CD14-positive monocyte (primary cell): Measurements from ENCODE around the gene ERBB4. TPM values are rescaled to one million over a fixed set of nuclear protein-coding genes. Genes with fewer than 3 reads are reported as not detected.

Experiments used
- DNase-seq, 3 donors: peaks; one replicate each; pipeline ENCODE4 v3.0.0-alpha.2; 2011 to 2022
- H2AFZ ChIP-seq: 2 replicates; pipeline ENCODE4 v1.6.0; 2012; ENCODE audit warnings: mild to moderate bottlenecking, low read depth, low read length, inconsistent platforms; ENCODE audit not compliant: insufficient read depth, poor library complexity, severe bottlenecking
- H3K27ac ChIP-seq, 2 donors: 1 replicate in 1 of 2; 2 replicates in 1 of 2; pipeline ENCODE4 v1.5.1; 2012 to 2013; ENCODE audit warnings: low read length in 2 of 2, control low read depth in 1 of 2, inconsistent platforms in 1 of 2, low read depth in 1 of 2, mild to moderate bottlenecking in 1 of 2
- H3K27me3 ChIP-seq, 2 donors: one replicate each; pipeline versions ENCODE4 v1.6.0 to v1.6.1; 2011 to 2013; ENCODE audit warnings: low read length in 2 of 2; ENCODE audit not compliant: control insufficient read depth in 2 of 2, insufficient read depth in 2 of 2
- H3K36me3 ChIP-seq, 2 donors: replicated peaks in 1 of 2; 1 replicate in 1 of 2; 2 replicates in 1 of 2; pipeline versions ENCODE4 v1.5.1 to v1.6.1; 2012 to 2013; ENCODE audit warnings: low read length in 2 of 2, control low read depth in 1 of 2, inconsistent platforms in 1 of 2, mild to moderate bottlenecking in 1 of 2; ENCODE audit not compliant: insufficient read depth in 2 of 2, control insufficient read depth in 1 of 2
- H3K4me1 ChIP-seq, 2 donors: 1 replicate in 1 of 2; 2 replicates in 1 of 2; pipeline versions ENCODE4 v1.5.1 to v1.6.1; 2012 to 2013; ENCODE audit warnings: low read length in 2 of 2, control low read depth in 1 of 2, inconsistent platforms in 1 of 2, mild to moderate bottlenecking in 1 of 2, moderate library complexity in 1 of 2; ENCODE audit not compliant: insufficient read depth in 2 of 2, control insufficient read depth in 1 of 2
- H3K4me2 ChIP-seq: replicated peaks from 2 replicates; pipeline ENCODE3; 2012; ENCODE audit warnings: low read length, moderate library complexity, mild to moderate bottlenecking; ENCODE audit not compliant: poor library complexity, severe bottlenecking; ENCODE audit errors: extremely low read depth
- H3K4me3 ChIP-seq, 3 experiments: fragments of 200-600 bp in 1 of 3; sonication (generic) in 1 of 3; replicated peaks in 1 of 3; 1 replicate in 2 of 3; 2 replicates in 1 of 3; pipeline ENCODE4 v1.5.1; 2011 to 2013; ENCODE audit warnings: low read length in 3 of 3, mild to moderate bottlenecking in 3 of 3, control low read depth in 2 of 3, low read depth in 2 of 3, inconsistent platforms in 1 of 3, moderate library complexity in 1 of 3
- H3K79me2 ChIP-seq: 2 replicates; pipeline ENCODE4 v1.6.0; 2012; ENCODE audit warnings: mild to moderate bottlenecking, control low read depth, inconsistent platforms, low read length, moderate library complexity; ENCODE audit not compliant: insufficient read depth
- H3K9ac ChIP-seq: 2 replicates; pipeline ENCODE4 v1.6.0; 2017; ENCODE audit warnings: low read length, mild to moderate bottlenecking; ENCODE audit not compliant: insufficient read depth, poor library complexity, severe bottlenecking
- H3K9me3 ChIP-seq, 2 donors: replicated peaks in 1 of 2; 1 replicate in 1 of 2; 2 replicates in 1 of 2; pipeline versions ENCODE4 v1.5.1 to v1.6.1; 2012 to 2013; ENCODE audit warnings: low read length in 2 of 2, control low read depth in 1 of 2; ENCODE audit not compliant: control insufficient read depth in 1 of 2, insufficient read depth in 1 of 2
- H4K20me1 ChIP-seq: 2 replicates; pipeline ENCODE4 v1.6.0; 2012; ENCODE audit warnings: mild to moderate bottlenecking, low read length, control low read depth, moderate library complexity; ENCODE audit not compliant: insufficient read depth
- H3K27ac Mint-ChIP-seq, 7 donors: one replicate each; pipeline ENCODE4 v1.8.0; 2020; ENCODE audit warnings: mild to moderate bottlenecking in 7 of 7, mixed read lengths in 7 of 7, moderate library complexity in 6 of 7, inconsistent platforms in 2 of 7
- H3K27me3 Mint-ChIP-seq, 3 donors: one replicate each; pipeline ENCODE4 v1.8.0; 2021 to 2022; ENCODE audit warnings: low read depth in 3 of 3, mild to moderate bottlenecking in 3 of 3, mixed read lengths in 3 of 3, moderate library complexity in 3 of 3, inconsistent platforms in 1 of 3
- H3K36me3 Mint-ChIP-seq, 2 donors: one replicate each; pipeline ENCODE4 v1.8.0; 2020; ENCODE audit warnings: mixed read lengths in 2 of 2, inconsistent platforms in 1 of 2, mild to moderate bottlenecking in 1 of 2
- H3K4me1 Mint-ChIP-seq: one replicate; pipeline ENCODE4 v1.8.0; 2020; ENCODE audit warnings: mild to moderate bottlenecking, mixed read lengths
- H3K4me3 Mint-ChIP-seq, 2 donors: one replicate each; pipeline ENCODE4 v1.8.0; 2020; ENCODE audit warnings: mild to moderate bottlenecking in 2 of 2, mixed read lengths in 2 of 2, moderate library complexity in 1 of 2
- H3K9me3 Mint-ChIP-seq, 7 donors: one replicate each; pipeline ENCODE4 v1.8.0; 2020 to 2022; ENCODE audit warnings: mixed read lengths in 7 of 7, mild to moderate bottlenecking in 6 of 7, moderate library complexity in 6 of 7, inconsistent platforms in 2 of 7
- CTCF ChIP-seq: fragments of 200-600 bp; IDR thresholded peaks from one replicate; pipeline ENCODE4 v1.8.0; 2022; ENCODE audit warnings: antibody characterized with exemption, mild to moderate bottlenecking
- WGBS: methylation state at CpG from one replicate; pipeline ENCODE4 v1.1.5; 2013; ENCODE audit warnings: missing lambda C conversion rate; ENCODE audit not compliant: insufficient coverage; 5-methylcytosine and 5-hydroxymethylcytosine counted together
- intact Hi-C, 2 donors: fragments of 100-400 bp; cut with micrococcal nuclease; formaldehyde crosslinking; loops; one replicate each; pipeline versions ENCODE4 v1.15.0 to v1.15.1; 2023
- polyA plus RNA-seq, 3 donors: library from polyadenylated mRNA; depleted of rRNA in 1 of 3; unstranded in 2 of 3; stranded (reverse) in 1 of 3; fragments of 300-500 nt in 2 of 3; fragments of >200 nt in 1 of 3; fragmentation: Illumina TruSeq in 2 of 3; gene quantifications; 1 replicate in 2 of 3; 2 replicates in 1 of 3; pipeline ENCODE4 v1.2.3, GENCODE V29; 2012 to 2021

Gene ERBB4
- polyA plus RNA-seq, 3 donors: not detected

GRCh38 chr2:211879323-211879722 lies 659.3 kb downstream of the ERBB4 start:
- TF ChIP-seq CTCF: no peak
- Histone ChIP-seq H3K4me1 (no peaks in the 10 kb centered on the region), H3K4me3 (no peak overlapping the region), H3K27me3 (no peaks in the 10 kb centered on the region), H3K4me2 (no peak overlapping the region), H3K36me3 (no peaks in the 10 kb centered on the region), H3K9ac (no peak overlapping the region), H3K79me2 (no peaks in the 10 kb centered on the region), H4K20me1 (no peaks in the 10 kb centered on the region), H3K9me3 (no peaks in the 10 kb centered on the region), H3K27ac (no peak overlapping the region), H2AFZ (no peak overlapping the region)
- Mint-ChIP-seq H3K9me3 (peaks cover 0 to 2% (median 0%) of the 10 kb centered on the region in 7 donors), H3K27ac (no peak overlapping the region), H3K36me3 (no peaks in the 10 kb centered on the region), H3K4me3 (no peak overlapping the region), H3K4me1 (no peaks in the 10 kb centered on the region), H3K27me3 (peaks cover 0 to 1% (median 0%) of the 10 kb centered on the region in 3 donors)
- intact Hi-C loops: no loop called here
- no peak for DNase-seq

GRCh38 chr2:211877061-211877460 lies 661.5 kb downstream of the ERBB4 start:
- intact Hi-C loops: no loop called here
- Mint-ChIP-seq H3K4me1 (no peaks in the 10 kb centered on the region), H3K4me3 (no peak overlapping the region), H3K36me3 (no peaks in the 10 kb centered on the region), H3K27ac (no peak overlapping the region), H3K9me3 (no peaks in the 10 kb centered on the region), H3K27me3 (peaks cover 0 to 1% (median 0%) of the 10 kb centered on the region in 3 donors)
- H3K4me1 ChIP-seq: no peaks in the 10 kb centered on the region
- H3K36me3 ChIP-seq: no peaks in the 10 kb centered on the region
- TF ChIP-seq CTCF: no peak
- H3K27ac ChIP-seq: no peak overlapping the region
- H3K9ac ChIP-seq: no peak overlapping the region
- no peak overlapping the region for H3K4me3 ChIP-seq
- no CpG with 5 or more reads among the region's 4 CpGs for WGBS
- DNase-seq: no peak
- no peaks in the 10 kb centered on the region for H3K27me3 ChIP-seq
- H4K20me1 ChIP-seq: no peaks in the 10 kb centered on the region
- H3K4me2 ChIP-seq: no peak overlapping the region
- H2AFZ ChIP-seq: no peak overlapping the region
- H3K79me2 ChIP-seq: no peaks in the 10 kb centered on the region
- no peaks in the 10 kb centered on the region for H3K9me3 ChIP-seq
